Measurements from ENCODE around the gene SLC12A7.

DNA sequence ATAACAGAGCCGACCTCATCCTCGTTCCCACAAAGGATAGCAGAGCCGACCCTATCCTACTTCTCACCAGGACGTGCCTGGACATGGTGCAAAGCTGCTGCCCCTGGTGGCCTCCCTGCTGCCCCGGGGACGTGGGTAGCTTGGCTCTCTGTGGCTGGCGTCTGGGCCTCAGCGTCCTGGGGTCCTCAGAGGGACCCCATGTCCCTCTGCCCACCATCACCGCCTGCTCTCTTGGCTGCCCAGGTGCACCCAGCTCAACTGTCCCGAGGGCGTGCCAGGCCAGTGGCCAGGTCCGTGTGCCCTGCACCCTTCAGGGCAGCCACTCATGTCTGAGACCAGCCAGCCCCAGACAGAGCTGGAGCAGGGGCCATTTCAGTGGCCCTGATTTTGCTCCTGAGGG is 94.8 kb downstream of the SLC12A7 start:
- TF ChIP-seq, protein P1, sequence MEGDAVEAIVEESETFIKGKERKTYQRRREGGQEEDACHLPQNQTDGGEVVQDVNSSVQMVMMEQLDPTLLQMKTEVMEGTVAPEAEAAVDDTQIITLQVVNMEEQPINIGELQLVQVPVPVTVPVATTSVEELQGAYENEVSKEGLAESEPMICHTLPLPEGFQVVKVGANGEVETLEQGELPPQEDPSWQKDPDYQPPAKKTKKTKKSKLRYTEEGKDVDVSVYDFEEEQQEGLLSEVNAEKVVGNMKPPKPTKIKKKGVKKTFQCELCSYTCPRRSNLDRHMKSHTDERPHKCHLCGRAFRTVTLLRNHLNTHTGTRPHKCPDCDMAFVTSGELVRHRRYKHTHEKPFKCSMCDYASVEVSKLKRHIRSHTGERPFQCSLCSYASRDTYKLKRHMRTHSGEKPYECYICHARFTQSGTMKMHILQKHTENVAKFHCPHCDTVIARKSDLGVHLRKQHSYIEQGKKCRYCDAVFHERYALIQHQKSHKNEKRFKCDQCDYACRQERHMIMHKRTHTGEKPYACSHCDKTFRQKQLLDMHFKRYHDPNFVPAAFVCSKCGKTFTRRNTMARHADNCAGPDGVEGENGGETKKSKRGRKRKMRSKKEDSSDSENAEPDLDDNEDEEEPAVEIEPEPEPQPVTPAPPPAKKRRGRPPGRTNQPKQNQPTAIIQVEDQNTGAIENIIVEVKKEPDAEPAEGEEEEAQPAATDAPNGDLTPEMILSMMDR (conservative IDR thresholded peaks at IDR 0.05; ENCODE audit: low read depth, low read length) = no peak
- TF ChIP-seq EZH2 (IDR thresholded peaks at IDR 0.05; ENCODE audit: low read length, unreplicated experiment) = no peak

Data from PC-3 (cell line).